AG09309 (cell line): ENCODE results near the gene HAUS8.
A peak's percentile ranks its signal among the peaks of the same experiment; 100 is the strongest.
"Not testable (repeated sequence)": the region's sequence is repeated elsewhere in the genome, so short reads cannot be mapped to it uniquely, and the experiment has no call there.

ENCODE experiments used
- DNase-seq: peaks from one replicate; pipeline ENCODE4 v3.0.0-alpha.2; 2010; ENCODE audit warnings: low read depth
- H3K4me3 ChIP-seq: 2 replicates; pipeline ENCODE4 v1.5.1; 2011; ENCODE audit warnings: mild to moderate bottlenecking, low read depth, low read length, moderate library complexity; ENCODE audit not compliant: control insufficient read depth
- CTCF ChIP-seq: IDR thresholded peaks from 2 replicates; pipeline ENCODE4 v1.5.1; 2011; ENCODE audit warnings: mild to moderate bottlenecking, low read depth, low read length, inconsistent platforms; ENCODE audit not compliant: insufficient read depth, control insufficient read depth; ENCODE audit errors: missing control alignments

HAUS8 gene

GRCh38 chr19:17103177-17103576 is 27.9 kb upstream of the HAUS8 start:
- peak; percentile 74 for TF ChIP-seq CTCF
- DNase-seq = no peak
- H3K4me3 ChIP-seq = no peak overlapping the region

GRCh38 chr19:17101686-17102628 is 26.7 kb upstream of the HAUS8 start:
- DNase-seq = no peak
- H3K4me3 ChIP-seq = no peak overlapping the region
- no peak for TF ChIP-seq CTCF

GRCh38 chr19:17098326-17098725 is 23.1 kb upstream of the HAUS8 start:
- TF ChIP-seq CTCF = no peak
- no peak for DNase-seq
- no peak overlapping the region for H3K4me3 ChIP-seq

GRCh38 chr19:17097593-17098126 is 22.4 kb upstream of the HAUS8 start:
- DNase-seq = no peak
- TF ChIP-seq CTCF = no peak
- no peak overlapping the region for H3K4me3 ChIP-seq

- no peak overlapping the region for H3K4me3 ChIP-seq
- no peak for DNase-seq
- no peak for TF ChIP-seq CTCF
These were observed 20.1 kb upstream of the HAUS8 start for GRCh38 chr19:17095141-17095919.

- not testable (repeated sequence) for DNase-seq, H3K4me3 ChIP-seq
These were observed 19.4 kb upstream of the HAUS8 start for GRCh38 chr19:17094694-17095093.

- TF ChIP-seq CTCF = no peak
- H3K4me3 ChIP-seq = no peak overlapping the region
- DNase-seq = no peak
These were observed 17.4 kb upstream of the HAUS8 start for GRCh38 chr19:17092696-17093095.
